CD4-positive, alpha-beta T cell treated with Interleukin-17A for 1 hour (primary cell): ENCODE measurements around the gene LHFPL2.
"Not testable (repeated sequence)": the region's sequence is repeated elsewhere in the genome, so short reads cannot be mapped to it uniquely, and the experiment has no call there.

Experiments
- DNase-seq: peaks from one replicate; pipeline ENCODE4 v3.0.0-alpha.2; 2020

LHFPL2 gene

GRCh38 chr5:78638973-78639669, 9.5 kb downstream of the LHFPL2 start:
- DNase-seq, result no peak

- no peak for DNase-seq
These were observed 10.1 kb downstream of the LHFPL2 start for GRCh38 chr5:78638423-78638822.

GRCh38 chr5:78637468-78637867, 11.1 kb downstream of the LHFPL2 start:
- DNase-seq, result no peak

GRCh38 chr5:78636682-78637081, 11.9 kb downstream of the LHFPL2 start:
- DNase-seq, result no peak

- DNase-seq, result no peak
These were observed 13.9 kb downstream of the LHFPL2 start for GRCh38 chr5:78634634-78635033.

GRCh38 chr5:78634229-78634628, 14.3 kb downstream of the LHFPL2 start:
- no peak for DNase-seq

GRCh38 chr5:78633700-78634099, 14.9 kb downstream of the LHFPL2 start:
- DNase-seq, result no peak

- DNase-seq, result no peak
These were observed 16.1 kb downstream of the LHFPL2 start for GRCh38 chr5:78632467-78632866.

GRCh38 chr5:78631931-78632330, 16.6 kb downstream of the LHFPL2 start:
- DNase-seq, result no peak

GRCh38 chr5:78630047-78630446, 18.5 kb downstream of the LHFPL2 start:
- no peak for DNase-seq

GRCh38 chr5:78629624-78630023, 18.9 kb downstream of the LHFPL2 start:
- no peak for DNase-seq

- no peak for DNase-seq
These were observed 20.1 kb downstream of the LHFPL2 start for GRCh38 chr5:78628270-78628992.

GRCh38 chr5:78627766-78628165, 20.8 kb downstream of the LHFPL2 start:
- DNase-seq, result no peak

- DNase-seq, result no peak
These were observed 21.4 kb downstream of the LHFPL2 start for GRCh38 chr5:78627175-78627574.

- DNase-seq, result no peak
These were observed 22.5 kb downstream of the LHFPL2 start for GRCh38 chr5:78626009-78626571.

GRCh38 chr5:78624992-78625391, 23.6 kb downstream of the LHFPL2 start:
- DNase-seq, result no peak

GRCh38 chr5:78624011-78624541, 24.5 kb downstream of the LHFPL2 start:
- DNase-seq, result no peak

GRCh38 chr5:78622302-78622971, 26.1 kb downstream of the LHFPL2 start:
- DNase-seq, result no peak

- DNase-seq, result no peak
These were observed 27.3 kb downstream of the LHFPL2 start for GRCh38 chr5:78621291-78621738.

GRCh38 chr5:78620119-78620518, 28.5 kb downstream of the LHFPL2 start:
- DNase-seq, result not testable (repeated sequence)

- no peak for DNase-seq
These were observed 30.3 kb downstream of the LHFPL2 start for GRCh38 chr5:78618303-78618702.

GRCh38 chr5:78615697-78616096, 32.9 kb downstream of the LHFPL2 start:
- DNase-seq, result no peak

- DNase-seq, result no peak
These were observed 33.8 kb downstream of the LHFPL2 start for GRCh38 chr5:78614816-78615215.
